ENCODE data around the gene SBSN.
A peak's percentile ranks its signal among the peaks of the same experiment; 100 is the strongest.

SBSN gene

DNA sequence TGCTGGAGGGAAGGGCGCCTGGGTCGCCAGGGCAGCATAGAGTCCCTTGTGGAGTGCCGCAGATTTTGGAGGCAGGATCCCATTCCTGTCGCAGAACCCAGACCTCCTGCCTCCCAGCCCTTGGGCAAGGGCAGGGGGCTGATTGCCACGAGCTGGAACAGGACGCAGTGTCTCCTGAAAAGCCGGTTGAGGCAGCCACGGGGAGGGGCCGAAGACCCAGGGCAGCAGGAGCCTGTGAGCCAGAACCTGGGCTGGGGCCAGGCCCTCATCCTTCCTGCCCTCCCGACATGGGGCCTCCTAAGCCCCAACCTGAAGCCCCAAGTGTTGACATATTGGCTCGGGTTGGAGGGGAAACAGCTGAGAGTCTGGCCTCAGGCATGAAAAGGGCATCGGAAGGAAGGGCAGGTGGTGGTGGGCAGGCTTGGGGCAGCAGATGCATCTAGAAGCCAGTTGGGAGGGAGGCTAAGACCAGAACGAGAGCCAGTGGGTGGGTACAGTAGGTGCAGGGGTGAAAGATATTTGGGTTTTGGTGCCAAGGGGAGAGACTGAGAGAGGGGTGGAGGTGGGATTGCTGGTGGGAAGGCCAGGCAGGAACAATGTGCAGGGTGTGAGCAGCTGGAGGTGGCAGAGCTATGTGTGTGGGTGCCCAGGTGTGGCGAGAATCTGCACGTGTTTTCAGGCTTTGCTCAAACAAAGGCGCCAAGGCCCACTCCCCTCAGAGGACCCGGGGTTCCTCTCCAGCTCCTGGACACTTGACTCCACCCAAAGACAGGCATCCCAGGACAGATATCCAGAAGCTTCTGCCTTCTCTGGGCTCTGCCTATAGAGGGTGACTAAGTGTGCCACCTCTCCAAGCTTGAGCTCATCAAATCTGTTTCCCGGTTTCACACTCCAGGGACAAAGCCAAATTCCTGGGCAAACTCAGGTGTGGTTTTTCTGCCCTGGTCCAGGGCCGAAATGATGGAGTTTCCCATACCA, 1.4 kb upstream of the SBSN start:
- no peak for DNase-seq

DNA sequence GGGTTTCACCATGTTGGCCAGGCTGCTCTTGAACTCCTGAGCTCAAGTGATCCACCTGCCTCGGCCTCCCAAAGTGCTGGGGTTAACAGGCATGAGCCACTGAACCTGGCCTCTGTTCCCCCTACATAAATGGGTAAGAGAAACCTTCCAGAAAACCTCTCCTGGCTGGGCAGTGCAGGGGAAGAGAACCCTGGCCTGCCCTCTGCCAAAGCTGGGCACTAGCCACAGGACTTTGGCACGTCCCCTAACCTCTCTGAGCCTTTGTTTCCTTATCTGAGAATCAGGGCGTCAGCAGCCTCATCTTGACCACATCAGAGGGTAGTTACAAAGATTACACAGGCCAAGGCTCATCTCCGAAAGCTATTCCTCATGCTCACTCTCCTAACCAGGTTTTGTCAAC, 2.2 kb downstream of the SBSN start:
- no peak for DNase-seq

DNA sequence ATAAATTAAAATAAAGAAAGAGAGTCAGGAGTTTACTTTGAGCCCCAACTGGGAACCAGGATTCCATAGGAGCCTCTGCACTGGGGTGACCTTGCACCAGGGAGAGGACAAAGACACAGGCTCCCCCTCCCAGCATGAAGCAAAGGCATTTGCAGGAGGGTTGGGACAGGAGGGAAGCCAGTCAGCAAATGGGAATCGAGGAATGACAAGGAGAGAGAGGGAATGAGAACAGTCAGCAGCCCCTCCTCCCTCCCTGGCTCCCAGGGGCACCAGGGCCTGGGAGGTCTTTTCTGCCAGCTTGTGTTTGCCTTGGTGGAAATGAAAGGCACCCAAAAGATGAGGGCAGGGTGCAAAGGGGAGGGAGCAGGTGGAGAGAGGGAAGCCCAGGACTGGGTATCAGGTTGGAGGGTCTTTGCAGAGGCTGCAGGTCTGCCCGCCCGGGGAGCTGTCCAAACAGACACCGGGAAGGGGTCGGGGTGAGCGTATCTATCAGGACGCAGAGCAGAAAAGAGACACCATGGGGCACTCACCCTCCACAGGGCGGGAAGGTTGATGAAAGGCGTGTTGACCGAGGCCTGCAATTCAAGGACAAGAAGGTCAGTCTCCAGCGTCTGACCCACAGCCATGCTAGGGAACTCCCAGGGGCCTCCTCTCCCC, 3.8 kb downstream of the SBSN start:
- DNase-seq, result no peak

DNA sequence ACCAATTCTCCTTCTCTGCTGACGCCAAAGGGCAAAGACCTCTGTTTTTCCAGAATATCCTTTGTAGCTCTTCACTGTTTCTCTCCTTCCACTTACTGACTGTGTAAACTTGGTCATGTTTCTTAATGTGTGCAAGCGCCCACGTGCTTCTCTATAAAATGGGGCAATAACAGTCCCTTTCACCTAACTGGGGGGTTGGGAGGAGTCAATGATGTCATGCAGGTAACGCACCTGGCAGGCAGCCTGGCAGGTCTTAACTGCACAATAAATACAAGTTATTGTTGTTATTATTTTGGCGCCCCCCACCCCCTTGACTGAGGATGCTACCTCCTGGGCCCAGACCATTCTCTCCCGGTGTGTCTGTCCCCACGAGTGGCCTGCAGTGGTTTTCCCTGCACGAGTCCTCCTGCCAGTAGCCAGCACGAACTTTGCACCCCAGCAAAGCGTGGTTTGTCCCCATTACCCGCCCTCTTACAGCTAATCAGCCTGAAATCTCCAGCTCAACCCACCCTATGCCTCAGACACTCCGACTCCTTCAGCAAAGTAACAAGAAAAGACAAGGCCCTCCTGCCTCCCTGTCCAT, 5.3 kb downstream of the SBSN start:
- DNase-seq, result no peak

DNA sequence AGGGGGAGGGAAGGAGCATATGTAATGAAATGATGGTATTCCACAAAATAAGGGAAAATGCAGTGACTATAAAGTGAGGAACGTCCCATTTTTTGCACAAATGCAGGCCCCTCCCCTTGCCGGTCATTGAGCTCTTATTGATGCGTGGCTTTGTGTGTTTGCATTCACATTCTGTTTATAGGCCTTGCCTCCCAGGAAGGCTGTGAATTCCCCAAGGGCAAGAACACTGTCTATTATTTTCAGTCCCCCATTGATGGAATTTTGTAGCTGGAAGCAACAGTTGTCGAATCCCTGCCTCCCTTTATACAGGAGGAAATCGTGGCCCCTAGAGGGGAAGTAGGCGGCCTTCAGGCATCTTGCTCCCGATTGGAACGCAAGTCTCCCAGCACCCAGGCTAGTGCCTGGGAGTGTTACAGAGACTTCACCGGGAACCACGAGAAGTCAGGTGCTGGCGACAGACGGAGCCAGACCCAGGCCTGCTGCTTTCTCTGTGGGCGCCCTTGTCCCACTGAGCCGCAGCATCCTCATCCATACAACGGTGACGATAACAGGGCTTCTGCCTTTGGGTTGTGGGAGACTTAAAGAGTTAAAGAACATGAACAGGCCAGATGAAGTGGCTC, 6.9 kb downstream of the SBSN start:
- DNase-seq, result no peak

DNA sequence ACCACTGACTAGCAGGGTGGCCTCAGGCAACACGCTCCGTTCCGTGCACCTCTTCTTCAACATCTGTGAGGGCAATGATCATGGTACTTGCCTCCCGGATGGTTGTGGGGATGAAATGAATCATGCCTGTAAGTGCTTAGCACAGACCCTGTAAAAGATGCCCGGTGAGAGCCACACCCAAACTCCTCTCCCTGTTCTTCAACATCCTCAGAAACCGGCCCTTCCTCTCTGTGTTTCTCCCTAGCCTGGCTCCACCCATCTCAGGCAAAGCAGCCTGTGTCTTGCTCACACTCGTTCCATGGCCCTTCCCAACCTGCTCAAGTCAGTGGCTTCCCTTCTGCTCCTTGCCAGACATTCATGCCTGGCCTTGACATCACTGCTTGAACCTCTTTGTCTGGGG, 8.8 kb downstream of the SBSN start:
- peak; percentile 3 for DNase-seq

DNA sequence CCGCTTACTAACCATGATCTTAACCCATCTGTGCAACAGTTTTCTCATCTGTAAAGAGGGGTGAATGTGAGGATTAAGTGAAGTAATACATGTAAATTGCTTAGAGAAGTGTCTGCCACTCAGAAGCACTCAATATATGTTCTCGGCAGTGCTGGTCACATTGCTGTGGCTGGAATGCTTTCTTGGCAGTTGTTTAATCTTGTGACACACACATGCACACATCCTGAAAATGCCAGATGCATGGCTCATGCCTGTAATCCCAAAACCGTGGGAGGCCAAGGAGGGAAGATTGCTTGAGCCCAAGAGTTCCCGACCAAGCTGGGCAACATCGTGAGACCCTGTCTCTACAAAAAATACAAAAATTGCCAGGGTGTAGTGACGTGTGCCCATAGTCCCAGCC, 9.8 kb downstream of the SBSN start:
- DNase-seq, result no peak

DNA sequence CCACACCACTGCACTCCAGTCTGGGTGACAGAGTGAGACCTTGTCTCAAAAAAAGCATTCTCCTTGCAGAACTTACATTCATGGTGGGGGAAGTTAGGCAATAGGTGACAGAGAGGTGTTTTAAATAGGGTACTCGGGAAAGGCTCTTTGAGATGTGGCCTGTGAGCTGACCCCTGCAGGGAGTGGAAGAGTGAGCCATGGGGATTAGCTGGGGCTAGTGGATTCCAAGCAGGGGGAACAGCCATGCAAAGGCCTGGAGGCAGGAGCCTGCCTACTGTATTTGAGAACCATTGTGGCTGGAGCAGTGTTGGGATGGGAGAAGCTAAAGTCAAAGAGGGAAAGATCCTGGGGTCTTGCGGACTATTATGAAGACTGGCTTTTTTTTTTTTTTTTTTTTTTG, 10.8 kb downstream of the SBSN start:
- DNase-seq, result no peak

DNA sequence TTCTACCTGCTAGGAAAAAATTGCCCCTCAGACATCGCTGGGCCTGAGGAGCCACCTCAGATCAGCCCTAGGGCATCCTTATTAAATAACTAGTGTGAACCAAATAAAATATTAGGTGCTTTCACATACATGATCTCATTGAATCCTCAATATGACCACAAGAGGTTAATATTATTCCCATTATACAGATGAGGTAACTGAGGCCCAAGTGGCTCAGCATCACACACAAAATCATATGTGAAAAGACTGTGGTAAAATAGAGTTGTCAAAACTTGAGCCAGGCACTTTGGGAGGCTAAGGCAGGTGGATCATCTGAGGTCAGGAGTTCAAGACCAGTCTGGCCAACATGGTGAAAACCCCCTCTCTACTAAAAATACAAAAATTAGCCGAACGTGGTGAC, 11.8 kb downstream of the SBSN start:
- no peak for DNase-seq

DNA sequence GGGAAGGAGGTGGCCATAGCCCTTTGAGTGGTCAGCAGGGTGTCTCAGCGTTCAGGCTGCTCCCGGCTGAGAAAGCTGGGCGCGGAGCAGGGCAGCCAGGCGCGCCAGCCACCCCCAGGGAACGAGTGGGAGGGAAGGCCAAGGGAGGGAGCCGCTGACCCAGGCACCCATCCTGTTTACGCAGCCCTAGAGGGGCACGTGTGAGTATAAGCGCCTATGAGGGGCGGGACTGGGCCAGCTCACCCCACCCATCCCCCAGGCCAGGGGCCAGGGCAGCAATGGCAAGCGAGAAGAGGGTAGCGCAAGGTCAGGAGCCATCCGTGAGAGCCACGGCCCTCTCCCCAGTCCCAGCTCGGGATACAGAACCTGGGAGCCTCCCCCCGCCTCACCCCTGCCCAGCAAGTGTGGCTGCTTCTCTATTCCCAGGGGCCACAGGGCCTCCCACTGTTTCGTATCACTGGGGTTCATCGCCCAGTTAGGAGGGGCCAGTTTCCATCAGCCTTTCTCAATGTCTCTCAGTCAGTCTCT, 13.8 kb downstream of the SBSN start:
- DNase-seq, result no peak

DNA sequence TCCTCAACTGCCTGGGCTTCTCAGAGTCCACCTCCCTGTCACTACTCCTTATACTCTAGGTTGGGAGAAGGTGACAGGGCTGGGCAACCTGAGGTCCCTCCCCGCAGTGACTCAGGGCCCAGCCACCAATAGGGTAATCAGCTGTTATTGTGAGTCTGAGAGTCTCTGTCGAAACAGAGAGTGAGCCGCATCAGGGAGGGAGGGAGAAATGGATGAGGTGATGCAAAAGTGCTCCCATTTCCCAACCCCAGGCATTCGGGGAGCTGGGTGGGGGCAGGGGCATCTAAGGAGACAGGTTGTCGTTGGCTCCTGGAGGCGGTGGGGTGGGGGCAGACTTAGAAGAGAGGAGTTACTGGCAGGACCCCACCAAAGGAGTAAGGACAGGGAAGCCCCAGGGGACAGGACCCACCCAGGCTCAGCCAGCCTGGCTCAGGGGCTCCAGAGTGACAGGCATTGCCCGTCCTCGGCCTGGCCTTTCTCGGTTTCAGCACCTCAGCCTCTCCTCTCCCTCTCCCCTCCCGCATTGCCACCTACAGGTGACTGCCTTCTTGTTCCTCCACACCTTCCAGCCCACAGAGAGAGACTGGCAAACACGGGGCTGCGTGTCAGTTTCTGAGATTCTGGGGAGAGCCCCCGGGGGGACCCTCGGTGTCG, 14.4 kb downstream of the SBSN start, which contains the start of gene DMKN:
TSS of gene DMKN (minus strand) at position 22 of the 654 bp plus-strand sequence. CDS start 174 bp downstream, outside the sequence.
- no peak for DNase-seq

DNA sequence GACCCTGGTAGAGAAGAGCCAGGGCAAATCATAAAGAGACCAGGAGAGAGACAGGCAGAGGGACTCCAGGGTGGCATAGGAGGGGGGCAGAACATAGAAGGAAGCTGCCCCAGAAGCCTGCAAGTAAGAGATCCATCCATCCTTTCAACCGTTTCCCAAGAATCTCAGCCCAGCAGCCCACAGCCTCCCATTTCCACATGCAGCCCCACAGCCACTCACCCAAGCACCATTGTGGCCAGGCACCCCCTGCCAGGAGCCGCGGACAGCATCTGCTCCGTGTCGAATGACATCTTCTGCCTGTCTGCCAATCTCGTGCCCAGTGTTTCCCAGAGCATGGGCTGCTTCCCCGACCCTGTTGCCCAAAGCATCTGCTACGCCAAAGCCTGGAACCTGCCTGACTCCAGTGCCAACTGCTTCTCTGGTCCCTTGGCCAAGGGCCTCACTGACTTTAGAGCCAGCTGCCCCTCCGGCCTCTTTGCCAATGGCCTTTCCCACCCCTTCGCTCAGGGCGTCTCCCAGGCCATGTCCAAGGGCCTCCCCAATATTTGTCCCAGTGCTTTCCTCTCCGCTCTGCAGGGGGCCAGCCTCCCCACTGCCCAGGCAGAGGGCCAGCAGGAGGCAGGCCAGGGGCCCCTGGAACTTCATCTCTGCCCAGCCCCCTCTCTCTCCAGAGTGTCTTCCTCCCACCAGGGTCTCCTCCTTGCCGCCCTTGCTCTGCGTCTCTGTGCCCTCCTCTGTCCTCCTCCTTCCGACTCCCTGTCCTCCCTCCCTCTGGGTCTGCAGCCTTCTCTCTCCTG, 15.1 kb downstream of the SBSN start:
- no peak for DNase-seq

DNA sequence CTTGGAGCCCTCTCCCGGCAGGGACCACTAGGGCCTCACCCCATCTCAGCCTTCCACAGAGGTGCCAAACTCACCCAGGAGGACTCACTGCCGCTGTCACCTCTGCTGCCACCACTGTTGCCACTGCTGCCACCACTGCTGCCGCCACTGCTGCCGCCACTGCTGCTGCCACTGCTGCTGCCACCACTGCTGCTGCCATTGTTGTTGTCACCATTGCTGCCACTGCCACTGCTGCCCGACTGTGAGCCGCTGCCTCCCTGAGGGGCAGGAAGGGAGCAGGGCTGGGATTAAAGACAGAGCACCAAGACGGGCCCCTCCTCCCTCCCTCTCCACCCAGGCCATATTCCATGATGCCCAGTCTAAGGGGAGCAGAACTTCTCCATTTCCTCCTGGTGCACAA, 16.8 kb downstream of the SBSN start:
- no peak for DNase-seq

DNA sequence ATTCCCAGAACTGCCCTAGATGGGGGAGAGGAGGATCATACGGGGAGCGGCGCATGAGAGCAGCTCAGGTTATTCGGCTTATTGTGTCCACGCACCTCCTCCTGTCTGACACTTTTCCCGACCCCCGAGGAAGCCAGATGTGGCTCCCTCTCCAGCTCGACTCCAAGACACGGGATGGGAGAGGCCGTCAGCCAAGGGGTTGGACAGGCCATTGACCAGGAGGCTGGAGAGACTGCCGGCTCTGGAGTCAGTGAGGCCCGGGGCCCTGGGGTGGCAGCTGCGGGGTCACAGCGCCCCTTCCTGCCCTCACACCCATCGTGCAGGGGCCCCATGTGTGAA, 17.5 kb downstream of the SBSN start:
- no peak for DNase-seq

DNA sequence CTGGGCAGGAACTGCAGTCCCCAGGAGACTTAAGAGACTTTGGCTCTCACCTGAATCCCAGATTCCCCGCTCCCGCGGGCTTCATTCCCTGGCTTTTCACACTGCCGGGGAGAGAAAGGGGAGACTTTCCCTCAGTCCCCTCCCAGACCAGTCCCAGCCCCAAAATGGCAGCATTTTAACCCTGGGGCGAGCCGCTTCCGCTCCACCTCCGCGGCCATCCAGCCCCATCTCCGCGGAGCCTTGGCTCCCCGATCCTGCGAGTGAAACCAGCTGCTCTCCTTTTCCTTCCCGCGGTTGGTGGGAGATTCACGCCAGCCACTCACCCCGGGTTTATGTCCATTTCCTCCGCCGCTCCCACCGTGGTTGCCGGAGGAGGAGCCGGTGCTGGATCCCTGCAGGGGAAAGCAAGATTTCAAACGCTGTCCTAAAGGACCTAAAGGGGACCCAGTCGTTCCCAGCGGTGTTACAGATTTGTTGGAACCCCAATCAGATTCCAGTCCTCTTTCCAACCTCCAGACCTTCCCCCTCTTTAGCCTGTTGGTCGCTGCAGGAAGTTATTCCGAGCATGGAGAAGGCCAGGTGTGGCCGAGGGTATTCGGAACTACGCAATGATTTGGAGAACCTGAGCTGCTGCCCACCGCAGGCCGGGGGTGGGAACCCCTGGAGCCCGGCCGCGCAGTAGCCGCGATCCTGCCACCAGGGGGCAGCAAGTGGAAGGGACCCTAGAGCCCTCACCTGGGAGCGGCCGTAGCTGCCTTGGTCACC, 18.1 kb downstream of the SBSN start:
- DNase-seq, result peak; percentile 83

DNA sequence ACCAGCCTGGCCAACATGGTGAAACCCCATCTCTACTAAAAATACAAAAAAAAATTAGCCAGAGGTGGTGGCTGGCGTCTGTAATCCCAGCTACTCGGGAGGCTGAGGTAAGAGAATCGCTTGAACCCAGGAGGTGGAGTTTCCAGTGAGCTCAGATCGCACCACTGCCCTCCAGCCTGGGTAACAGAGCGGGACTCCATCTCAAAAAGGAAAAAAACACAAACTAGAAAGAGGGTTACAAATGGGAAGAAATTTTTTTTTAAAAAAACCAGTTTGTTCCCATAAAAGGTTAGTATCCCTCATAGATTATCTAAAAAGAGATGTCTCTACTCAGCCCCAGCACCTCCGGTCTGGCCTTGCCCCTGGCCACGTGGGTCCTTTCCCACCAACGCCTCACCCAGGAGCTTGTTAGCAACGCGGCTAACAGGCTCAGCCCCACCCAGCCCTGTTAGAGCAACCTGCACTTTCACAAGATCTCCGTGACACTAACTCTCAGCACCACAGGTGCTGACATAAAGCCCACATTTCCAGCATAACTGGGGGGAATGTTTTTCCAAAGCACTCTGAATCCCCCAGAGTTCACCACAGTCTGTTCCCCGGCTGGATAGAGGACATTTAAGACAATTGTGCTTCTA, 19.0 kb downstream of the SBSN start:
- DNase-seq, result peak; percentile 51

DNA sequence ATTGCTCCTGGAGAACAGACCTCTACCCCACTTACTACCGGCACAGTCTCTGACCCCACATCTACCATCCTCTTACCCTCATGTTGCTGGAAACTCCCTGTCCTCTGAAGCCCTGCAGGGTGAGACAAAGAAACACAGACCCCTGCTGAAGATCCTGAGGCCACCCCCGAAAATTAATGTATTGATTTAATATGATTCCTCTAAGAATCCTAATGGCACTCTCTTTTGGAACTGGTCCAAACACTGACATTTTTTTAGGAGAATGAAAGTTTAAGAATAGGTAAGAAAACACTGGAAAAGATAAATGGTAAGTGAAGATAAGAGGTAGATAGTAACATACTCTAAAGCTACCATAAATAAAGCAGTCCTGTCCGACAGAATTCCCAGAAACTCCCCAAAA, 20.0 kb downstream of the SBSN start:
- no peak for DNase-seq

DNA sequence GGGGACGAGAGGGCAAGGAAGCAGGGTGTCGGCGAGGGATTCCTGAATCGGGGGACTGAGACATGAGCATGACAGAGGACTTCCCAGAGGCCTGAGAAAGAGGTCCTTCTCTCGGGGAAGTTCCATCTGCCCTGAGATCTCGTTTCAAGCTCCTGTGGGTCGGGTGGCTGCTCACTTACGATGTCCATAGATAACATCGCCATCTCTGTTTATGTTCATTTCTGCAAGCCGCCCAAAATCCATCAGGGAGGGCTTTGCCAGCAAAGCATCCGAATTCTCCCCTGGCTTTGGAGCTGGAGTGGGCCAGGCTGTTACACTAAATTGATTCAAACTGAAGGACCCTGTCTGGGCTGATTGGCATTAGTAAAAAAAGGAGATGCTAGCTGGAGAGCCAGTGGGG, 20.6 kb downstream of the SBSN start:
- DNase-seq, result no peak

DNA sequence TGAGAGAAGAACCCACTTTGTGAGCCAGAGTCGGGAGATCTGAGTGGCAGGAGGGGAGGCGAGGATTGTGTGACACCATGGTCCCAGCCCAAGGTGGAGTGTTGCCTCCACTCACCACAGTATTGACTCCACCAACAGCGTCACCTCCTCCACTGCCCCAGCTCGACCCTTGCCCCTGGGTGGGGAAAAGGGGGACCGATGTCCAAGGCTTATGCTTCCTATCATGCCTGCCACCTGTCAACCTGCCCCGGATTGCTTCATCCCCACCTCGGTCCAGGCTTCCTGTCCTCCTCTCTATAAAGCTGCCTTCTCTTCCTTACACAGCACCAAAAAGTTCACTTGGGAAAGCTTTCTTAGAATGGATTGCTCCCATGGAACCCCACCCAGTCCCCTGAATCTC, 22.1 kb downstream of the SBSN start:
- DNase-seq, result no peak

DNA sequence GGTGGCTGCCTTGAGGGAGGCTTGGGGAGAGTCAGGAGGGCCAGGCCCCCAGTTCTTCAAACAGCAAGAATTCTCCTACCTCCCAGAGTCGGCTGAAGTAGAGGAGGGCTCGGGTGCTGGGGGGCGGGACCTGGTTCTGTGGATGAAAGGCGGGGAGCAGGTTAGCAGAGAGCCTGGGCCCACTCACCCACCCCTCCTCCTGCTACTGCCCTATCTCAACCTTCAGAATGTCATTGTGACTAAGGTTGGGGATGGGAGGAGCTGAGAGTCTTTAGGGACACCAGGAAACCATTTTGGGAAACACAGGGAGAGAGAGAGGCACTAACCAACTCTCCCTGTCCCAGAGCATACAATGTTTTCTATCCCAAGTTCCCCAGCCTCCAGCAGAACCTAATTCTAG, 25.4 kb downstream of the SBSN start:
- no peak for DNase-seq

DNA sequence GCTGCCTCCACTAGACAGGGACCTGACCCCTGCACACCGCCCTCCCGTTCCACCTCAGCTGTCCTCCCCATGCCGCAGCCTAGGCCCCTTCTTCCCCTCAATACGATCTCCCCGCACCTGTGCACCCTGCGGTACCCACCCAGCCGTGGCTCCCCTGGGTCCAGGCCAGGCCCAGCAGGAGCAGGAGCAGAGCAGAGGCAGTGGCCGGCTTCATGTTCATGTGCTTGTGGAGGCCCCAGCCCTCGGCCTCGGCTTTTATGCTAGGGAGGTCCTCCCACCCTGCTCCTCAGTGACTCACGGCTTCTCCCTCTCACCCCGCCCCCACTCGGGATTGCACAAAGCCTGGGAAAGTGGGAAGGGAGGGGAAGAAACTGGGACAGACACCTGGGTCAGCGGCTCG, 26.4 kb downstream of the SBSN start:
- no peak for DNase-seq
